Upper lobe of right lung (tissue), 1 donor: Measurements from ENCODE around the gene HOXA7. TPM values are rescaled to one million over a fixed set of nuclear protein-coding genes. Genes with fewer than 3 reads are reported as not detected.

Experiments
- ATAC-seq: fragments of 200-7000 bp; cut with Tn5 transposase; one replicate; pipeline ENCODE4 v1.9.1; 2020; ENCODE audit warnings: mild to moderate bottlenecking, moderate library complexity
- DNase-seq: peaks from one replicate; pipeline ENCODE4 v3.0.0-alpha.2; 2020
- H3K27ac ChIP-seq: fragments of 200-600 bp; one replicate; pipeline ENCODE4 v1.8.0; 2022
- H3K27me3 ChIP-seq: fragments of 200-600 bp; one replicate; pipeline ENCODE4 v1.8.0; 2022; ENCODE audit warnings: mild to moderate bottlenecking
- H3K36me3 ChIP-seq: fragments of 200-600 bp; one replicate; pipeline ENCODE4 v1.8.0; 2022
- H3K4me1 ChIP-seq: fragments of 200-600 bp; one replicate; pipeline ENCODE4 v1.8.0; 2022
- H3K4me3 ChIP-seq: fragments of 200-600 bp; one replicate; pipeline ENCODE4 v1.8.0; 2022; ENCODE audit warnings: mild to moderate bottlenecking
- H3K9me3 ChIP-seq: fragments of 200-600 bp; one replicate; pipeline ENCODE4 v1.8.0; 2022
- intact Hi-C: fragments of 100-400 bp; cut with DNase I; formaldehyde crosslinking; loops from one replicate; pipeline ENCODE4 v1.11.0; 2022
- total RNA-seq: library from RNA; stranded (reverse); fragmentation: NEBNext Ultra II Directional; extraction: Animal tissue kit (Norgen Biotek cat#: 25700); gene quantifications from one replicate; pipeline ENCODE4 v1.2.1, GENCODE V29; 2021
- TF ChIP-seq, protein P1 (sequence below): fragments of 200-600 bp; IDR thresholded peaks from one replicate; pipeline ENCODE4 v1.8.0; 2022; ENCODE audit warnings: antibody characterized with exemption
- donor health status: DM: no; HTN: yes; CAD: no; lungs with severe emphysema.

HOXA7 gene
- total RNA-seq, 1 donor from 2014 or later: 2.9 TPM

DNA sequence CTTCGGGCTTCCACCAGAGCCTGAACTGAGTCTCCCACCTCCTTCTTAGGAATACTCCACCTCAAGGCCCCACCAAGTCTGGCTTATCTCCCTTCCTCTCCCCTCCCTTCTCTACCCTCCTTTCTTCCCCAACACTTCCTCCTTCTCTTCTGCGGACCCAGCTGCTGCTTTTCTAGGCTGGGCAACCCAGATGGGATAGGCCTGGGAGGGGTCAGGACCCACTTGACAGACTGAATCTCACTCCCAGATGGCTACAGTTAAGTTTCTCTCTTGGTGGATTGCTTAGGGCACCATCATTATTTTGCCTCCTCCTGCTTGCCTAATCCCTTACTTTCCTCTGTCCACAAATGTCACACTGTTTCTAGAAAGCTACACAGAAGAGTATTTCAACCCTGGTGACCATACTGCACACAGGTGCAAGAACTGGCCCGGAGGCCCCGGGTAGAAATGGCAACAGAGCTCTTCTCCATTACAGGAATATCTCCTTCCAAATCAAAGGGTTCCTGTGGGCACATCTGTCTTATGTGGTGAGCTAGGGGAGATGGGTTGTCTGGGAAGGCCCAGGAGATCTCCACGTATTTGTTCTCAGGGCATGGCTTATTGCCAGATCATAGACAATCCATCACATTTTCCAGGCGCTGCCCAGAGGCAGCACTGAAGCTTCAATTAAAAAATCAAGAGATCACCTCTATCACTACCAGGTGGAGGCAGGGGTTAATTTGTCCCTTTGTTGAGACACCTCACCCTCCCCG, 33.7 kb upstream of the HOXA7 start:
- Histone ChIP-seq H3K27ac (no peak overlapping the region), H3K4me1 (peaks cover 39% of the 10 kb centered on the region), H3K9me3 (no peaks in the 10 kb centered on the region), H3K36me3 (no peaks in the 10 kb centered on the region), H3K4me3 (no peak overlapping the region), H3K27me3 (peaks cover 100% of the 10 kb centered on the region)
- intact Hi-C loops: no loop called here
- DNase-seq (no peak), ATAC-seq (no peak)
- TF ChIP-seq, protein P1, sequence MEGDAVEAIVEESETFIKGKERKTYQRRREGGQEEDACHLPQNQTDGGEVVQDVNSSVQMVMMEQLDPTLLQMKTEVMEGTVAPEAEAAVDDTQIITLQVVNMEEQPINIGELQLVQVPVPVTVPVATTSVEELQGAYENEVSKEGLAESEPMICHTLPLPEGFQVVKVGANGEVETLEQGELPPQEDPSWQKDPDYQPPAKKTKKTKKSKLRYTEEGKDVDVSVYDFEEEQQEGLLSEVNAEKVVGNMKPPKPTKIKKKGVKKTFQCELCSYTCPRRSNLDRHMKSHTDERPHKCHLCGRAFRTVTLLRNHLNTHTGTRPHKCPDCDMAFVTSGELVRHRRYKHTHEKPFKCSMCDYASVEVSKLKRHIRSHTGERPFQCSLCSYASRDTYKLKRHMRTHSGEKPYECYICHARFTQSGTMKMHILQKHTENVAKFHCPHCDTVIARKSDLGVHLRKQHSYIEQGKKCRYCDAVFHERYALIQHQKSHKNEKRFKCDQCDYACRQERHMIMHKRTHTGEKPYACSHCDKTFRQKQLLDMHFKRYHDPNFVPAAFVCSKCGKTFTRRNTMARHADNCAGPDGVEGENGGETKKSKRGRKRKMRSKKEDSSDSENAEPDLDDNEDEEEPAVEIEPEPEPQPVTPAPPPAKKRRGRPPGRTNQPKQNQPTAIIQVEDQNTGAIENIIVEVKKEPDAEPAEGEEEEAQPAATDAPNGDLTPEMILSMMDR: no peak

DNA sequence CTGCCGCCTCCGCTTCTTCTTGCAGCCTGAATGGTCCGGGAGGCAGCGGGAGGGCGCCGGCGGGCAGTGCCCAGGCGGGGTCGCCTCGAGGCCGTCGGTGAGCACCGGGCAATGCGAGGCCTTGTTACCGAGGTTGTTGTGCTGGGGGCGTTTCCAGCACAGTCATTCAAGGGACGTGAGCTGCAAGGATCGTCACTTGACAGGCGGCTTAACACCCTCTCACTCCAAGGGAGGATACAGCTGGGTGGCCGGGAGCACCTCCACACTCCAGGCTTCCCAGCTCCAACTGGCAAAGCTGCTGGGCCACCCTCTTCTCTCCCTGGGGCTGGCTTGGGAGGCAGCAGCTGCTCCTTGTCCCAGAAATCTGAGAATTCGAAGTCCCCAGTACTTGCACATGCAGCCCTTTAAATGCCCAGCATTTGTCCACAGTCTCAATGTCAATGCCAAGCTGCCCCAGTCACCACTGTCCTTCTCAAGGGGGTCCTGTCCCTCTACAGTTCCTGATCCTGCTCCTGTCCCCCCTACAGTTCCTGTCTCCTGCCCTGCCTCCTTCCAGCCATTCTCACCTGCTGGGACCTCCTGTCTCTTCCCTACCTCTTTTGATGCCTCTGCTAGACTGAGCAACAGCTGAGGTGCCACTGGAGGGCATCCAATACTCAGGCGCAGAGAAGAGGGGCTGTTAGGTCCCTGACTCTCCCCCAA, 33.0 kb upstream of the HOXA7 start:
- intact Hi-C loops: no loop called here
- TF ChIP-seq, protein P1: no peak
- ATAC-seq (no peak), DNase-seq (peak; percentile 57)
- Histone ChIP-seq H3K4me1 (peaks cover 39% of the 10 kb centered on the region), H3K4me3 (peak overlapping the region; percentile 25), H3K36me3 (no peaks in the 10 kb centered on the region), H3K27me3 (peaks cover 100% of the 10 kb centered on the region), H3K27ac (no peak overlapping the region), H3K9me3 (no peaks in the 10 kb centered on the region)

DNA sequence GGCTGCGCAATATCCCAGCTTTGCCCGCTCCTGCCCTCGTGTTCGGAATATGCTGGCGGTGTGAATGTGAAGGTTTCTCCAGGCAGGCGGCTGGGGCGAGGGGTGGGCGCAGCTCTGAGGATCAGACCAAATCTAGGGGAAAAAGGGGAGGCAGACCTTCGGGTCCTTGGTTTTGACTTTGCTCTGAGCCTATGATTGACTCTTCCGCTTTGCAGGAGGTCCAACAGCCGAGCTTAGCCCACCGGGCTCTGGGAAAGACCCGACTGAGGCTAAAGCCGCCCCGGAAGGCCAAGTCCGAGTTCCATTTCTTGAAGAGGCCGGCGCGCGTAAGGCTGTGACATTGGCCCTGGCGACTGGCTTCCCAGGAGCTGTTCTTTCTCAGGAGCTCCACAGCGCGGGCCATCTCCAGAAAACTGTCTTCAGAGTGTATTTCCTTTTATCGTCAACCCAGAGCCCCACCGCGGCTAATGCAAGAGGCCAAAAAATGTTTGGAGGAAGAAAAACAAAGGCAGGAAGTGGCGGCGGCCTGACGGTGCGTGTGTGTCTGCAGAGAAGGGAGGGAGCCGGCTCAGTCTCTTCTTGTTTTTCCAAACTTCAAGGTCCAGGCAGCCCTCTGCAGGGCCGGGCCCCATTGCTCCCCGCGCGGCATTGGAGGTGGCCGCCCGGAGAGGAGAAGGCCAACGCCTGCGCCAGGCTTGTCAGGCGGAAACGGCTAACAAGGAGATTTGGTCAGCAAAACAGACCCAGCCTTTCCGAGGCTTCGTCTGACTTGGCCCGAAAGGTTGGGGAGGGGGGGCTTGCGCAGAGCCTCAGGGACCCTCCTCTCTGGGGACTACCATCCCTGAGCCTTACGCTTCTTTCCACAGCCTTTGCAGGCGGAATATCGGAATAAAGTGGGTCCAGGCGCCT, 32.2 kb upstream of the HOXA7 start:
- ATAC-seq: no peak

DNA sequence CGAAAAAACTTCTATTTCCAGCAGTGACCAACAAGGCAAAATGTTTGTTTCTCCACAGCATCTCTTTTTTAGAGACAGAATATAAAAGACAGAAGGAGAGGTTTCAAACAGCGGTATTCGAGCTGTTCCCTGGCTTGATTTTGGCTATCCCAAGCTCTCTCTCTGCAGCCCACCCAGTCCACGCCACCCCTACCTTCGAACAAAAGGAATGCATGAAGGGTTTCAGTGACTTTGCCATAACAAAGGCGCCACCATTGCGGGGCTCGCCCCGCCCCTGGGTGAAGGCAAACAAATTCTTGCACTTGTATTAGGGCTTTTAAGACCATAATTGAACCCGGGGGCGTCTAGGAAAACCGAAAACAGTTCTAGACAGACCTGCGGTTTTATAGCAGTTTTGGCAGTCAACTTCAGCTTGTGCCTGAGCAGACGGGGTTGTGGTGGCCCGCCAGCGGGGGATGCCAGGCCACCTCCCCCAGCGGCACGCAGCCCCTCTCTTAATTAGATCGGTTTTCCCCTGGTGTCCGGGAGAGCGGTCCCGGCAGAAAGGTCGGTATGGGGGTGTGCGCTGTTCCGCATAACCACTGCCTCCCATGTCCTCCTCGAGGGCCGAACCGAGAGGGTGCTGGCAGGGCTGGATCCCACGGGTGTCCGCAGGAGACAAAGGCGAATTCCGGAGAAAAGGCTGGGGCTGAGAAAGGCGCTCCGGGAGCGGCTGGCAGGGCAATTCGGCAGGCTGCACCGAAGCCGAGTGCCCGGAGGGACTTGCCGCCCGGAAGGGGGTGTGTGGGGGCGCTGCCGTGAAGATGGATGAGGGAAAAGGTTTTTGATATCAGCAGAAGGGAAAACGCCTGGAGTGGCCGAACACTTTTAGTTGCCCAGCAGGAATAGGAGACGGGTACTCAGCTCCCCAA, 31.3 kb upstream of the HOXA7 start:
- intact Hi-C loops: no loop called here
- H3K4me3 ChIP-seq: peak overlapping the region; percentile 25

More for the DNA sequence above, 32.2 kb upstream of the HOXA7 start:
- TF ChIP-seq, protein P1: no peak
- intact Hi-C loops: no loop called here
- H3K36me3 ChIP-seq: no peaks in the 10 kb centered on the region
- peak overlapping the region; percentile 25 for H3K4me3 ChIP-seq
- no peak overlapping the region for H3K27ac ChIP-seq
- H3K4me1 ChIP-seq: peaks cover 45% of the 10 kb centered on the region
- no peaks in the 10 kb centered on the region for H3K9me3 ChIP-seq
- peaks cover 100% of the 10 kb centered on the region for H3K27me3 ChIP-seq
- peak; percentile 67 for DNase-seq

More for the DNA sequence above, 31.3 kb upstream of the HOXA7 start:
- ATAC-seq (no peak), DNase-seq (peak; percentile 57)
- H3K4me1 ChIP-seq: peaks cover 46% of the 10 kb centered on the region
- TF ChIP-seq, protein P1: no peak
- H3K27ac ChIP-seq: no peak overlapping the region
- H3K9me3 ChIP-seq: no peaks in the 10 kb centered on the region
- peaks cover 100% of the 10 kb centered on the region for H3K27me3 ChIP-seq
- H3K36me3 ChIP-seq: no peaks in the 10 kb centered on the region
